Frontal cortex (tissue), 4 donors: ENCODE results near the gene REXO4. TPM values are rescaled to one million over a fixed set of nuclear protein-coding genes. Genes with fewer than 3 reads are reported as not detected.

Source experiments
- DNase-seq, 2 donors: peaks; one replicate each; pipeline ENCODE4 v3.0.0; 2012; ENCODE audit warnings: low spot score in 2 of 2
- FAIRE-seq: peaks from 2 replicates; lab custom pipeline; 2012; peaks lifted over from hg19 to GRCh38; lab: Jason Lieb, UNC
- total RNA-seq: library from RNA; depleted of rRNA; stranded (reverse); fragments of >200 nt; gene quantifications from one replicate; pipeline ENCODE4 v1.2.3, GENCODE V29; 2014
- donor health status: control.
- donor health status: control.
- donor health status: control.

The REXO4 gene
- total RNA-seq, 1 donor from 2014 or later, result 13.5 TPM

GRCh38 chr9:133424187-133424586 lies 6.4 kb upstream of the REXO4 start:
- DNase-seq (no peak), FAIRE-seq (no peak)

GRCh38 chr9:133423216-133423615 lies 5.4 kb upstream of the REXO4 start:
- DNase-seq, result no peak
- FAIRE-seq, result no peak

- FAIRE-seq (no peak), DNase-seq (no peak)
Observed at GRCh38 chr9:133421615-133422542, 4.1 kb upstream of the REXO4 start, which contains the start of gene ADAMTS13. TSS of gene ADAMTS13 (plus strand) at chr9:133422367. CDS start at chr9:133422444, 77 bp downstream.

GRCh38 chr9:133420392-133420827 lies 2.6 kb upstream of the REXO4 start:
- no peak for DNase-seq
- FAIRE-seq, result no peak

GRCh38 chr9:133419005-133419404 lies 1.2 kb upstream of the REXO4 start:
- FAIRE-seq (no peak), DNase-seq (no peak)

- FAIRE-seq (no peak), DNase-seq (no peak)
Observed at GRCh38 chr9:133415170-133415569, 2.6 kb downstream of the REXO4 start.

- DNase-seq, result no peak
- no peak for FAIRE-seq
Observed at GRCh38 chr9:133408042-133408441, 9.8 kb downstream of the REXO4 start.

- FAIRE-seq (no peak), DNase-seq (peak; percentile 63 to 86)
Observed at GRCh38 chr9:133406480-133407307, 11.1 kb downstream of the REXO4 start.

- no peak for DNase-seq
- no peak for FAIRE-seq
Observed at GRCh38 chr9:133405508-133406438, 12.0 kb downstream of the REXO4 start.

- no peak for FAIRE-seq
- DNase-seq, result no peak
Observed at GRCh38 chr9:133404454-133405002, 13.3 kb downstream of the REXO4 start.

GRCh38 chr9:133403766-133404453 lies 13.9 kb downstream of the REXO4 start:
- no peak for FAIRE-seq
- DNase-seq, result no peak

- no peak for FAIRE-seq
- no peak for DNase-seq
Observed at GRCh38 chr9:133402689-133403088, 15.1 kb downstream of the REXO4 start.

- FAIRE-seq (no peak), DNase-seq (no peak)
Observed at GRCh38 chr9:133401588-133401987, 16.2 kb downstream of the REXO4 start.

GRCh38 chr9:133400292-133400691 lies 17.5 kb downstream of the REXO4 start:
- DNase-seq, result no peak

GRCh38 chr9:133397895-133398294 lies 19.9 kb downstream of the REXO4 start:
- DNase-seq, result no peak
- FAIRE-seq, result no peak

More at GRCh38 chr9:133400292-133400691, 17.5 kb downstream of the REXO4 start:
- no peak for FAIRE-seq

- FAIRE-seq, result no peak
- DNase-seq, result no peak
Observed at GRCh38 chr9:133397370-133397769, 20.4 kb downstream of the REXO4 start.

- no peak for DNase-seq
- no peak for FAIRE-seq
Observed at GRCh38 chr9:133396952-133397351, 20.9 kb downstream of the REXO4 start.

GRCh38 chr9:133394687-133395271 lies 23.0 kb downstream of the REXO4 start:
- no peak for DNase-seq
- no peak for FAIRE-seq
